ENCODE results near the gene CYB5R4. TPM values are rescaled to one million over a fixed set of nuclear protein-coding genes. Genes with fewer than 3 reads are reported as not detected.
"Not testable (repeated sequence)": the region's sequence is repeated elsewhere in the genome, so short reads cannot be mapped to it uniquely, and the experiment has no call there.

The CYB5R4 gene
- total RNA-seq, 4 donors from 2014 or later, result 8.5 to 13.2 (median 10.2) TPM

GRCh38 chr6:83890520-83890919 is 31.0 kb downstream of the CYB5R4 start:
- no peak for ATAC-seq
- Histone ChIP-seq H3K36me3 (peaks cover 0 to 4% of the 10 kb centered on the region in 2 donors), H3K27me3 (no peaks in the 10 kb centered on the region), H3K9me3 (no peaks in the 10 kb centered on the region), H3K4me3 (no peak overlapping the region), H3K27ac (no peak overlapping the region), H3K4me1 (no peaks in the 10 kb centered on the region)
- intact Hi-C loops (cut with DNase I; ENCODE audit: low total_unique reads) (no loop called here), in situ Hi-C loops (cut with MboI; ENCODE audit: low sequenced_read_pairs in 4 of 4) (loop anchor here in 3 of 4 donors (25.0 kb wide), 1 partner anchor 322 kb away; no protein-coding TSS in a partner anchor)
- no peak for TF ChIP-seq POLR2A (IDR thresholded peaks at IDR 0.05)
- TF ChIP-seq, protein P1, sequence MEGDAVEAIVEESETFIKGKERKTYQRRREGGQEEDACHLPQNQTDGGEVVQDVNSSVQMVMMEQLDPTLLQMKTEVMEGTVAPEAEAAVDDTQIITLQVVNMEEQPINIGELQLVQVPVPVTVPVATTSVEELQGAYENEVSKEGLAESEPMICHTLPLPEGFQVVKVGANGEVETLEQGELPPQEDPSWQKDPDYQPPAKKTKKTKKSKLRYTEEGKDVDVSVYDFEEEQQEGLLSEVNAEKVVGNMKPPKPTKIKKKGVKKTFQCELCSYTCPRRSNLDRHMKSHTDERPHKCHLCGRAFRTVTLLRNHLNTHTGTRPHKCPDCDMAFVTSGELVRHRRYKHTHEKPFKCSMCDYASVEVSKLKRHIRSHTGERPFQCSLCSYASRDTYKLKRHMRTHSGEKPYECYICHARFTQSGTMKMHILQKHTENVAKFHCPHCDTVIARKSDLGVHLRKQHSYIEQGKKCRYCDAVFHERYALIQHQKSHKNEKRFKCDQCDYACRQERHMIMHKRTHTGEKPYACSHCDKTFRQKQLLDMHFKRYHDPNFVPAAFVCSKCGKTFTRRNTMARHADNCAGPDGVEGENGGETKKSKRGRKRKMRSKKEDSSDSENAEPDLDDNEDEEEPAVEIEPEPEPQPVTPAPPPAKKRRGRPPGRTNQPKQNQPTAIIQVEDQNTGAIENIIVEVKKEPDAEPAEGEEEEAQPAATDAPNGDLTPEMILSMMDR (IDR thresholded peaks at IDR 0.05 in 4 of 5, conservative IDR thresholded peaks at IDR 0.05 in 1 of 5), result no peak
- DNase-seq, result no peak

- TF ChIP-seq POLR2A (IDR thresholded peaks at IDR 0.05), result no peak
- TF ChIP-seq, protein P1 (IDR thresholded peaks at IDR 0.05 in 4 of 5, conservative IDR thresholded peaks at IDR 0.05 in 1 of 5), result no peak
- Histone ChIP-seq H3K4me1 (no peaks in the 10 kb centered on the region), H3K9me3 (no peaks in the 10 kb centered on the region), H3K4me3 (no peak overlapping the region), H3K27ac (no peak overlapping the region), H3K27me3 (no peaks in the 10 kb centered on the region), H3K36me3 (peaks cover 0 to 4% of the 10 kb centered on the region in 2 donors)
- ATAC-seq, result no peak
- in situ Hi-C loops (cut with MboI; ENCODE audit: low sequenced_read_pairs in 4 of 4) (loop anchor here in 3 of 4 donors (25.0 kb wide), 1 partner anchor 321 kb away; no protein-coding TSS in a partner anchor), intact Hi-C loops (cut with DNase I; ENCODE audit: low total_unique reads) (no loop called here)
- no peak for DNase-seq
These were observed 32.1 kb downstream of the CYB5R4 start for GRCh38 chr6:83891586-83891985.

DNA sequence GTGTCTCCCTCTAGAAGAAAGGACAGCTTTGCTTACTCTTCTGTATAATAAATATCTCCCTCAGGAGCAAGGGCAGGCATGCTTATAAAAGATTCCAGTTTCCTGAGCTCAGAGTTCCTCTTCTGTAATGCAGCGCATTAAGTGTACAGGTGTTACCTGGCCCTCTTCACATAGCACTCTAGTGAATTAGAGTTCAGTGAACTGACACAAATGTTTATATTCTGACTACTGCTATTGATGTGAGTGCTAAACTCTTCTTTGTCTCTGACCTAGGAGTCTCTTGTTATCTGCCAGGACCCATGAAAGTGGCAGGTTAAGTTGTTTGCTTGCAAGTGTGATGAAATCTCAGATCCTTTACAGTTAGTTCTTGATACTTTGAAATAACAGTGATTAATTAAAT is 33.5 kb downstream of the CYB5R4 start:
- H3K27ac ChIP-seq, result no peak overlapping the region
- peaks cover 0 to 4% of the 10 kb centered on the region in 2 donors for H3K36me3 ChIP-seq
- ATAC-seq, result no peak
- in situ Hi-C loops (cut with MboI; ENCODE audit: low sequenced_read_pairs in 4 of 4), result loop anchor here in 3 of 4 donors (25.0 kb wide), 1 partner anchor 319 kb away; no protein-coding TSS in a partner anchor
- no peak for DNase-seq
- H3K4me3 ChIP-seq, result no peak overlapping the region
- no peaks in the 10 kb centered on the region for H3K9me3 ChIP-seq
- intact Hi-C loops (cut with DNase I; ENCODE audit: low total_unique reads), result no loop called here
- H3K27me3 ChIP-seq, result no peaks in the 10 kb centered on the region
- TF ChIP-seq, protein P1 (IDR thresholded peaks at IDR 0.05 in 4 of 5, conservative IDR thresholded peaks at IDR 0.05 in 1 of 5), result no peak
- TF ChIP-seq POLR2A (IDR thresholded peaks at IDR 0.05), result no peak
- no peaks in the 10 kb centered on the region for H3K4me1 ChIP-seq

GRCh38 chr6:83897094-83897493 is 37.6 kb downstream of the CYB5R4 start:
- ATAC-seq; intact Hi-C loops (cut with DNase I; ENCODE audit: low total_unique reads): not testable (repeated sequence)
- in situ Hi-C loops (cut with MboI; ENCODE audit: low sequenced_read_pairs in 4 of 4), result loop anchor here in 3 of 4 donors (25.0 kb wide), 1 partner anchor 315 kb away; no protein-coding TSS in a partner anchor

DNA sequence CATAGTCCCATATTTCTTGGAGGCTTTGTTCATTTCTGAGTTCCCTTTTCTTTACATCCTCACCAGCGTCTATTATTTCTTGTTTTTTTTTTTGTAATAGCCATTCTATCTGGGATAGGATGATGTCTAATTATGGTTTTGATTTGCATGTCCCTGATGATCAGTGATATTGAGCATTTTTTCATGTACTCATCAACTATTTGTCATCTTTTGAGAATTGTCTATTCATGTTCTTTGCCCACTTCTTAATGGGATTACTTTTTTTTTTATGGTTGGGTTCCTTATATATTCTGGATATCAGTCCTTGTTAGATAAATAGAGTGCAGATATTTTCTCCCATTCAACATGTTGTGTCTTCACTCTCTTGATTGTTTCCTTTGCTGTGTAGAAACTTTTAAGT is 42.1 kb downstream of the CYB5R4 start:
- TF ChIP-seq, protein P1 (IDR thresholded peaks at IDR 0.05 in 4 of 5, conservative IDR thresholded peaks at IDR 0.05 in 1 of 5), result no peak
- no peak for TF ChIP-seq POLR2A (IDR thresholded peaks at IDR 0.05)
- ATAC-seq, result no peak
- H3K4me1 ChIP-seq, result no peaks in the 10 kb centered on the region
- H3K9me3 ChIP-seq, result peaks cover 0 to 7% (median 0%) of the 10 kb centered on the region in 3 donors
- H3K36me3 ChIP-seq, result no peaks in the 10 kb centered on the region
- intact Hi-C loops (cut with DNase I; ENCODE audit: low total_unique reads), result no loop called here
- in situ Hi-C loops (cut with MboI; ENCODE audit: low sequenced_read_pairs in 4 of 4), result no loop called here
- no peak overlapping the region for H3K4me3 ChIP-seq
- no peak overlapping the region for H3K27ac ChIP-seq
- H3K27me3 ChIP-seq, result no peaks in the 10 kb centered on the region
- no peak for DNase-seq

More at GRCh38 chr6:83897094-83897493, 37.6 kb downstream of the CYB5R4 start:
- not testable (repeated sequence) for H3K36me3 ChIP-seq, H3K9me3 ChIP-seq, H3K27ac ChIP-seq, H3K4me1 ChIP-seq, H3K4me3 ChIP-seq, DNase-seq, H3K27me3 ChIP-seq

Measured in gastrocnemius medialis (tissue), 4 donors.